Left ventricle myocardium superior (tissue), 1 donor: ENCODE data around the gene ZBTB17. TPM values are rescaled to one million over a fixed set of nuclear protein-coding genes. Genes with fewer than 3 reads are reported as not detected.
"Not testable (repeated sequence)": the region's sequence is repeated elsewhere in the genome, so short reads cannot be mapped to it uniquely, and the experiment has no call there.

Experiments
- ATAC-seq: fragments of 200-7000 bp; cut with Tn5 transposase; one replicate; pipeline ENCODE4 v1.9.1; 2020; ENCODE audit warnings: mild to moderate bottlenecking, moderate library complexity
- DNase-seq: peaks from one replicate; pipeline ENCODE4 v3.0.0-alpha.2; 2020
- intact Hi-C: fragments of 100-400 bp; cut with micrococcal nuclease; formaldehyde crosslinking; loops from one replicate; pipeline ENCODE4 v1.11.0; 2022
- total RNA-seq: library from RNA; stranded (reverse); fragmentation: NEBNext Ultra II Directional; extraction: Animal tissue kit (Norgen Biotek cat#: 25700); gene quantifications from one replicate; pipeline ENCODE4 v1.2.1, GENCODE V29; 2021
- donor health status: DM: no; HTN: yes; CAD: no; lungs with severe emphysema.

ZBTB17 gene
- total RNA-seq, 1 donor from 2014 or later = 27.3 TPM

DNA sequence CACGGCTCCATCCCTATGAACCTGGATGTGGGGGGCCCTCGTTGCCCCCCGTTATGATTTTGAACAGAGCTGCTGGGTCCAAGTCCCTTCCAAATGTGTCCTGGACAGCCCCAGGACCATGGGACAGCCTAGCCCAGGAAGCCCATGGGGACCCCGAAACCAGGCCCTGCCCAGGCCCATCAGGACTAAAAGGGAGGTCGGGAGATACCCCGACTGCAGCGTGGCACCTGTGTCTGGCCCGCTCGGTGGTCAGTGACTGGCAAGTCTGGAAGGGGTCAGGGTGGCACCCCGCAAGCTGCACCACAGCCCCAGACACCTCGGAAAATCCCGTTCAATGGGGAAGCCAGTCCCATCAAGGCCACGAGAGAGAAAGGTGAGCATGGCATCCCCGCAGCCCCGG lies 17.8 kb upstream of the ZBTB17 start:
- intact Hi-C loops = loop anchor here (10.0 kb wide), 1 partner anchor 199 kb away; no protein-coding TSS in a partner anchor
- ATAC-seq = no peak
- no peak for DNase-seq

DNA sequence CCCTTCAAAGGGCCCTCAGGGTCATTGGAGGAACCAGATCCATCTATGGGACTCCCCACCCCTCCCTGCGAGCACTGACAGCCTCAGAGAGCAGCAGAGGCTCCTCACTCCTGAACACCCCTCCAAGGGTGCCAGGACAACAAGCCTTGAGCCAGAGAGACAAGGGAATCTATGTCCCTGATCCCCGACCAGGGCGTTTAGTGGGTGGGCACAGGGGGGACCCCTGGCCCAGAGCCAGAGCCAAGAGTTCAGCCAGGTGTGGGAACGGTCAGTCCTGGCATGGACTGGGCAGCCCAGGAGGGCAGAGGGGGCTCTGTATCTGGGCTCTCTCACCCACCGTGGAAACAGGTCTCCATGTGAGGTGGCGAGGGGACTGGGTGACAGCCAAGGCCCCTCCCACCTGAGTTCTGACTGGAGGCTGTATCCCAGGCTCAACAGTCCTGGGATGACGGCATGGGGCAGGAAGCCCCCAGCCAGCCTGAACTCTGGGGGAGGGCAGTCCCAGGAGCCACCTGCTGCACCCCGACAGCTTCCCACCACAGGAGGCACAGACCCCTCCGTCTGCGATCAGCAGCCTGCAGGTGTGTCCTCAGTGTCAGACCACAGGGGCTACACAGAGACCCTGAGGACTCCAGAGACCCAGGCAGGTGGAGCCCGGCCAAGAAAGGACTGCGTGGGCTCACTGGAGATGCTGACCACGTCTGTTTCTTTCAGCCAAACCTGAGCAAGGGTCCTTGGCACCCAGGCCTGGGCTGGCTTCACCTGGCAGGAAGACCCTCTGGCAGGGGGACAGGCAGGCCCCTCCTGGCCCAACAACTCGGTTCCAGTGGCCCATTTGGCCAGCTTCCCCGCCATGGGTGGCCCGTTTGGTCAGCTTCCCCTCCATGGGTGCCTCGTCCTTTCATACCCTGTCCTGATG lies 16.9 kb upstream of the ZBTB17 start:
- DNase-seq = no peak
- no peak for ATAC-seq
- intact Hi-C loops = loop anchor here (10.0 kb wide), 1 partner anchor 198 kb away; no protein-coding TSS in a partner anchor

DNA sequence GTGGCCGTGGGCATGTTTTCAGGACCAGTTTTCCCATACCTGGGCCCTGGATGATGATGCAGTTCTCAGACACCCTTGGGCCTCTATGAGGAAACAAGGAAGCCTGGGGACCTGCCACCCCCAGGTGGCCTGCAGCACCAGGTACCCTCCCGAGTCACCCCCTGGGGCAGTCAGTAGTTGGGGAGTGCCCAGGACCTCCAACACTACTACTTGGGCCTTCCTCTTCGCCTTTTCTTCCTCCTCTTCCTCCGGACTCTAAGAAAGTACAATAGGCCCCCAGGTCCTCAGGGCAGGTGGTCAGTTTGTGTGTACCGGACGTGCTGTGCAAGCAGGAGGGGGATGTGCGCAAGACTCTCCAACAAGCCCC lies 16.3 kb upstream of the ZBTB17 start:
- no peak for DNase-seq
- intact Hi-C loops = loop anchor here (10.0 kb wide), 1 partner anchor 197 kb away; no protein-coding TSS in a partner anchor
- no peak for ATAC-seq

- ATAC-seq (no peak), DNase-seq (no peak)
- intact Hi-C loops = loop anchor here (10.0 kb wide), 1 partner anchor 197 kb away; no protein-coding TSS in a partner anchor
Measured at GRCh38 chr1:15991427-15992186, 15.7 kb upstream of the ZBTB17 start.

DNA sequence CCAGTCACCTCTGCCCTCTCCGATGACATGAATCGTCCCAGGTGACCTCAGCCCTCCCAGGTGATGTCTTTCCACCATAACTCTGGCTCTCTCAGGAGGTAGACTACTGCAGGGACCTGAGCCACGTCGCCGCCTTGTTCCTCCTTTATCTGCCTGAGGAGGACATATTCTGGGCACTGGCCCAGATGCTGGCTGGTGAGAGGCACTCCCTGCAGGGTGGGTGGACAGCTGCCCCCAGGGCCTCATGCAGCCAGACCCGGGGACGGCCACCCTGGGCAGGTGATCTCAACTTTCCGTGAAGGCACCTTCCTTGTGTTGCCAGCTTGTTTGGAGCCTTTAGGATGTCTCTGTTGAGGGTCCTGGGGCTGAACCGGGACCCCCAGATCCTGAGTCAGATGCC lies 13.9 kb upstream of the ZBTB17 start:
- intact Hi-C loops = loop anchor here (10.0 kb wide), 2 partner anchors 175 to 195 kb away; no protein-coding TSS in a partner anchor
- peak; percentile 28 for ATAC-seq
- DNase-seq = peak; percentile 44

- no peak for DNase-seq
- intact Hi-C loops = loop anchor here (10.0 kb wide), 1 partner anchor 174 kb away; no protein-coding TSS in a partner anchor
- no peak for ATAC-seq
Measured at GRCh38 chr1:15988856-15989736, 13.2 kb upstream of the ZBTB17 start.

DNA sequence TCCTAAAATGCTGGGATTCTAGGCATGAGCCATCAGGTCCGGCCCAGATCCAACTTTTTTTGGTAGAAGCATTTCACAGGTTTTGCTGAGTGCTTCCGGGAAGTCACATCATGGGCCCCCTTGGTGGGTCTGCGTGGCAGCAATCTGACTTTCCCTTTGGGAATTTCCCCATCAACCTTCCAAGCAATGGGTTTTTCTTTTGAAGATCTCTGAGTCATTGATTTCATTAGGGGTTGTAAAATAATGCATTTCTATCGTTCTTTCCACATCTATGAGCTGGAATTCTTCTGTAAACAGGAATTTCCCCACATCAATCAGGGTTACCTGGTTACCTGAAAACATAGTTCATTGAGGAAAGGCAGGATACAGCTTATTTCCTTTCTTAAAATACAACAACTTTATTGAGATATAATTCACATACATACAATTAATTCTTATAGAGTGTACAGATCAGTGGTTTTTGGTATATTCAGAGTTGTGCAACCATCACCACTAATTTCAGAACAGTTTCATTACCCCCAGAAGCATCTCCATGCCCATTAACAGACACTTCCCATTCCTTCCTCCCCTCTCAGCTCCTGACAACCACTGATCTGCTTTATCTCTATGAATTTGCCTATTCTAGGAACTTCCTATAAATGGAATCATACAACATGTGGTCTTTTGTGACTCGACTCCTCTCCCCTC lies 9.9 kb upstream of the ZBTB17 start:
- no peak for DNase-seq
- intact Hi-C loops = loop anchor here (10.0 kb wide), 1 partner anchor 171 kb away; no protein-coding TSS in a partner anchor
- no peak for ATAC-seq

- intact Hi-C loops = loop anchor here (10.0 kb wide), 1 partner anchor 168 kb away; no protein-coding TSS in a partner anchor
- ATAC-seq (peak; percentile 31), DNase-seq (no peak)
Measured at GRCh38 chr1:15983275-15983674, 7.4 kb upstream of the ZBTB17 start.

DNA sequence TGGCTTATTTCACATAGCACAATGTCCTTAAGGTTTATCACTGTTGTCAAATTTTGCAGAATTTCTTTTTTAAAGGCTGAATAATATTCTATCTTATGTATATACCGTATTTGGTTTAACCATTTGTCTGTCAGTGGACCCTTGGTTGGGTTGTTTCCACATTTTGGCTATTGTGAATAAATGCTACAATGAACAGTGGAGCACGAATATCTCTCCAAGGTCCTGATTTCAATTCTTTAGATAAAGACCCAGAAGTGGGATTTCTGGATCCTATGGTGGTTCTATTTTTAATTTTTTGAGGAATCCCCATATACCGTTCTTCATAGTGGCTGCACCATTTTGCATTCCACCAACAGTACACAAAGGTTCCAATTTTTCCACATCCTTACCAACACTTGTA lies 5.8 kb upstream of the ZBTB17 start:
- ATAC-seq = no peak
- intact Hi-C loops = loop anchor here (10.0 kb wide), 1 partner anchor 167 kb away; no protein-coding TSS in a partner anchor
- no peak for DNase-seq

- intact Hi-C loops, DNase-seq, ATAC-seq: not testable (repeated sequence)
Measured at GRCh38 chr1:15977947-15978346, 2.0 kb upstream of the ZBTB17 start.

DNA sequence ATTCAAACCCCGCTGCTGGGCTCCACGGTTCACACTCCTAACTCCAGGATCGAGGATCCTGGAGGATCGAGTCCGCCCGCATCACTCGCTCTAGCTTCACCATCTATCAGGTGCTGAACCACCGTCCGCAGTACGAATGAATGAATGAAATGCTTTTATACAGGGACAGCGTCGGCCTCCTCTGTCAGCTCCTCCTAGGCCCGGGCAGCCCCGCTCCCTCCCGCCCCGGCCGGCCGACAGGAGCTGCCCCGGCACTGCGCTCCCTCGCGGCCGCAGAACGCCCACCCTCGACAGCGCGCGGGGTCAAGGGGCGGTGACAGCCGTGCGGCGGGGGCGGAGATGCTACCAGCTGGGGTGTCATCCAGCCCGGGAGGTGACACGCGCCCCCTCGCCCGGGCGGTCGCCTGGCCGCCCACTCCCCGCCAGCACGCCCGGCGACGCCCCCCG lies 520 bp downstream of the ZBTB17 start:
- DNase-seq = peak; percentile 72
- intact Hi-C loops = no loop called here
- peak; percentile 82 for ATAC-seq

DNA sequence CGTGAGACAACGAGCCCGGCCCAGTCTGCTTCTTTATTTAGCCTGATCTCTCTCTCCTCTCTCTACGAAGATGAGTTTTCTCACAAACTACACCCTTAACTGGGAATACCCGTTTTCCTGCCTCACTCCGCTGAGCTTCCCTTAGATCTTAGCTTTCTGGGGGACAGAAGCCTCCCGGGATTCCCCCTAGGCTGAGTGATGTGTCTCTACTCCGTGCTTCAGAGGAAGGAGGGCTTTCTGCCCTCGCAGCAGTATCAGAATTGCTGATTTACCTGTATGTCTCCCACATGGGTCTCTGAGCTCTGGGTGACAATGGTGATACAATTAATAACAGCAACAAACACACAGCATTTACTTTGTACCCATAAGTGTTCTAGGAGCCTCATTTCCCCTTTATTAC lies 1.0 kb downstream of the ZBTB17 start:
- intact Hi-C loops = no loop called here

GRCh38 chr1:15973772-15974171 lies 2.1 kb downstream of the ZBTB17 start:
- DNase-seq (no peak), ATAC-seq (no peak)
- intact Hi-C loops = no loop called here

More for the DNA sequence above, 1.0 kb downstream of the ZBTB17 start:
- no peak for ATAC-seq
- no peak for DNase-seq

GRCh38 chr1:15972409-15972808 lies 3.5 kb downstream of the ZBTB17 start:
- DNase-seq = no peak
- intact Hi-C loops = no loop called here
- ATAC-seq = no peak

GRCh38 chr1:15970911-15971310 lies 5.0 kb downstream of the ZBTB17 start:
- intact Hi-C loops = no loop called here
- DNase-seq (no peak), ATAC-seq (no peak)

DNA sequence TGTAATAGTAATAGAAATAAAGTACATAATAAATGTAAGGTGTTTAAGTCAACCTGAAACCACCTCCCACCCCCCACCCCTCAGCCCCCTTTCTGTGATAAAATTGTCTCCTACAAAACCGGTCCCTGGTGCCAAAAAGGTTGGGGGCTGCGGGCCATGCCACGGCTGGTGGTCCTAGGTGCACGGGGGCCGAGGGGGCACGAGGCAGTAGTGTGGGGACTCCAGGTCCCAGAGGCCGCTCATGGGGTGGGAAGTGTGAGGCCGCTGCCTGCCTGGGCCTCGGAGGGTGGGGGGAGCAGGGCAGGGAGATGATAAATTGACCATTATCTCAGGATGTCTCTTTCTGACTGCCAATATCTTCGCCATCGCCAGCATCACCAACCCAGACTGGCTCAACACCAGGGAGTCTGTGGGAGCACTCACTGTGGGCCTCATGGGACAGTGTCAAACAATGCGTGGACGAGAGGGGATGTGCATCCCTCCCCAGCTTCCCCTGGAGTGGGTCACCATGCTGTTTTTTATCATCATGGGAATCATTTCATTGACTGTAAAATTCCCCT lies 6.5 kb downstream of the ZBTB17 start:
- ATAC-seq (no peak), DNase-seq (no peak)
- intact Hi-C loops = no loop called here

DNA sequence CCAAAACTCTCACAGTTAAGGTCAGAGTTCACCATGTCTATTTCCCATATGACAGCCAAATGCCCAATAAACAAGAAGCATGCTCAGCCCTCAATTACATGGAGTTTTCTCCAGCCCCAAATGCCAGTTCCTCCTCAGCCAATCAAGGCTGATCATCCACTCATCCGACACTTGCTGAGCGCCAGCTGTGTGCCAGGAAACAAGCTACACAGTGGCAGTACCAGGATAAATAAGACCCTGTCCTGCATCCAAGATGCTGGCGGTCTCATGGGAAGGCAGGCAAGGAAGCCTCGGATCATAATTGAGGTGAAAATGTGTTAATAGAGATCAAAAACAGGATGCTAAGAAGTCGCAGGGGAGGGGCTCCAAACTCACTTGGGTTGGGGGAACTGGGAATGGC lies 7.7 kb downstream of the ZBTB17 start:
- DNase-seq = no peak
- intact Hi-C loops = no loop called here
- ATAC-seq = no peak

- intact Hi-C loops = no loop called here
- ATAC-seq (no peak), DNase-seq (no peak)
Measured at GRCh38 chr1:15966956-15967344, 9.0 kb downstream of the ZBTB17 start.
